Stimulated activated CD4-positive, alpha-beta T cell treated with anti-CD3 and anti-CD28 coated beads, Interleukin-1b, Interleukin-23, amount 100 ng/mL, for 24 hours (primary cell): ENCODE measurements around the gene BPIFB2.
"Not testable (repeated sequence)": the region's sequence is repeated elsewhere in the genome, so short reads cannot be mapped to it uniquely, and the experiment has no call there.

Experiments
- DNase-seq, 4 experiments: peaks; one replicate each; pipeline ENCODE4 v3.0.0-alpha.2; 2020; ENCODE audit warnings: low read depth in 4 of 4, low spot score in 1 of 4

BPIFB2 gene

DNA sequence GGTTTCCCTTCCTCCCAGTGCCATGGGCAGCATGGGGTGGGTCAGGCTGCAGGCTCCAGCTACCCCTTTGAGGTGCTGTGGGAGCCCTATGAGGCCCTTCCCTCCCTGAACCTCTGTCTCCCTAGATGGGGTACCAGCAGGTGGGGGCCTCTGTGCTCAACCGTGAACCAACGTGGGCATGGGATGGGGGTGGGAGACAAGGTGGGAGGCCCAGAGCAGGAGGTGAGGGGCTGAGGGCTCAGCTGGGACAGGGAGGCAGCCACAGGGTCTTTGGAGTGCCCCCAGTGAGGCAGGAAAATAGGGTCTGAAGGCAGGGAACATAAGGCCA is 36.6 kb upstream of the BPIFB2 start:
- no peak for DNase-seq

DNA sequence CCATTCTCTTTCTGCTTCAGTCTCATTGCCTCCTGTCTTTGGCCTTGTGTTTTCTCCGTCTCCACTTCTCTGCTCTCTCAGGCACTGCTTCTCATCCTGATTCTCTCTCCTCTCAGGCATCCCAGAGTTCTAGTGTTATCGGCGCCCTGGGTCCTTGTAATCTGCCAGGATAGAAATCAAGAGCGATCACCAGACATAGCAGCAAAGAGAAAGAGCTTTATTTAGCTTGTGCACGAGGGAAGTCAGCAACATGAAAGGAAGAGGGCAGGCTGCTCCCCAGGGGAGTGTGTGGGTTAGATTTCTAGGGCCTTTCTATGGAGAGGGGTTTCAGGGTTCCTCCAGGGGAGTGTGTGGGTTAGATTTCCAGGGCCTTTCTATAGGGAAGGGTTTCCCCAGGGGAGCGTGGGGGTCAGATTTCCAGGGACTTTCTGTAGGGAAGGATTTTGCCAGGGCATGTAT is 35.8 kb upstream of the BPIFB2 start:
- DNase-seq, result no peak

DNA sequence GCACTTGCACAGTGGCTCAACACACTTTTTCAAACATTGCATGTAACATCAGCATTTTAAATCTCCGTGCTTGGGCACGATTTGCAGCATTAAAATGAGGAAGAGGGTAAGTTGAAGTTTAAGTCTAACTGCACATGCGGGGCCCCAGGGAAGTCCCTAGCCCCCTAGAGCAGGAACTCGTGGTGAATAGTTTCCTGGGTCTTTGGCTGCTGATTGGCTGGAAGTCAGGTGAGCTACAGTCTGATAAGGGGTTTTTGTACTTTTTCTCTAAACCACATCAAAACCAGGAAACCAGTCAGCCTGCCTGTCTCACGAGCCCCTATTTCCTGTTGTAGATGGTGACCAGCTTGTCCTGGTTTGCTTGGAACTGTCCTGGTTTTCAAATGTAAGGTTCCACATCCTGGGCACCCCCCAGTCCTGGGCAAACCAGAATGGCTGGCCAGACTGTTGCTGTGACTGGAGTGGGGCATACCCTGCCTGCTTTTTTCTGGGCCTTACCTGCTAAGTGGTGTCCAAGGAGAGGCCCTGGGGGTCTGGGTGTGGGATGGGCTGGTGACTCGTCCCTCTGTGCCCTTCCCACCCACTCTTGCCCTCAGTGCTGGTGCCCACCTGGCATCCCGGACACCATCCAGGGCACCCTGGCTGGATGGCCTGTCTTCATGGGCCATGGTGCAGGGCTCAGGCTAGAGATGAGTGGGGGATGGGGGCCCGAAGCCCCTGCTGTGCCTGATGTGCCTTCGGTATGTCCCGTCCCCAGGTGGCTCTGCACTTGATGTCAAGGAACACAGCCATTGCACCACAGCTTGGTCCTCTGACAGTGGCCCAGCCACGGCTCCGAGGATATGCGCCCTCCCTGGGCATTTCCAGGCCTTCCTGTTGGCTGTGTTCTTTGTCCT is 35.1 kb upstream of the BPIFB2 start:
- peak; percentile 46 to 75 (median 57) for DNase-seq

DNA sequence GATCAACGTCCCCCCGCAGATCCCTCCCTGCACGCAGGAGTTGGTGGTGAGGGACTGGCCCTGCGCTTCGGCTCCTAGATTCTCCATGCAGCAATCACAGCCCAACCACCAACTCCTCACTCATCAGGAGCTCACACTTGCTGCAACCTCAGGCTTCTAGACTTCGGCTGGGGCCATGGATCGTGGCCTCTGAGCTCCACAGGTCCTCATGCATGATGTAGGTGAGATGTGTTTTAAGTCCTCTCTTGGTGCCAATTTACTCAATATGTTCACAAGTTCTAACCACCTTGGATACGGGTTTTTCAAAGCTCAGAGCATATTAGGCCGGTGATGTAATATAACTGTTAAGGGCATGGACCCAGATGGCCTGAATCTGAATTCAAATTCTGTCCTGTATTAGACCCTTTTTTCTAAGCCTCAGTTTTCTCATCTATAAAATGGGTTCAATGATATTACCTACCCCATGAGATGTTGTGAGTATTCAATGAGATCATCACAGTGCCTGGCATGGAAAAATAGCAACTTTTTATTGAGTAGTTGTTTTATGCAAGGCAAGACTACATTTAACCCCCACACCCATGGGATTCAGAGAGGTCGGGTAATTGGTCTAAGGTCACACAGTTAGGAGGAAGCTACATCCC is 34.3 kb upstream of the BPIFB2 start:
- DNase-seq, result no peak

DNA sequence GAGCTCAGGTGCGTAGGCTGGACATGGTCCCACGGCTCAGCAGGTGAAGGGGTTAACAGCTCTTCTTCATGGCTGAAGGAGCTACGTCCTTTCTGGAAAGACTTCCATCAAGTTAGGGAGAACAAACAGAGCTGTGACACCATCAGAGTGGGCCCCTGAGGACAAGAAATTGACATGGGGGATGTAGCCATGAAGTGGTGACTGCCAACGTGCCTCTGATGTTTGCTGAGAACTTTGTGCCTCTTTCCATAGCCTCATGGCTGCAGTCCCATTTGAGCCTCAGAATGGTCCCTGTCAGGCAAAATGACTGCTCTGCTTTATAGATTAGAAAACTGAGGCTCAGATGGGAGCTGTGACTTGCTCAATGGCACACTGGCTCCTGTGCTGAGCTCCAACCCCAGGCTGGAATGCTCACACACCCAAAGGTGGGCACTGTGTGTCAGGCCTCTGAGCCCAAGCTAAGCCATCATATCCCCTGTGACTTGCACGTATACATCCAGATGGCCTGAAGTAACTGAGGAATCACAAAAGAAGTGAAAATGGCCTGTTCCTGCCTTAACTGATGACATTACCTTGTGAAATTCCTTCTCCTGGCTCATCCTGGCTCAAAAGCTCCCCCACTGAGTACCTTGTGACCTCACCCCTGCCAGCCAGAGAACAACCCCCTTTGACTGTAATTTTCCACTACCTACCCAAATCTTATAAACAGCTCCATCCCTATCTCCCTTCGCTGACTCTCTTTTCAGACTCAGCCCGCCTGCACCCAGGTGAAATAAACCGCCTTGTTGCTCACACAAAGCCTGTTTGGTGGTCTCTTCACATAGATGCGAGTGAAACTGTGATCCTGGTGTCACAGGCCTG is 33.1 kb upstream of the BPIFB2 start:
- not testable (repeated sequence) for DNase-seq

DNA sequence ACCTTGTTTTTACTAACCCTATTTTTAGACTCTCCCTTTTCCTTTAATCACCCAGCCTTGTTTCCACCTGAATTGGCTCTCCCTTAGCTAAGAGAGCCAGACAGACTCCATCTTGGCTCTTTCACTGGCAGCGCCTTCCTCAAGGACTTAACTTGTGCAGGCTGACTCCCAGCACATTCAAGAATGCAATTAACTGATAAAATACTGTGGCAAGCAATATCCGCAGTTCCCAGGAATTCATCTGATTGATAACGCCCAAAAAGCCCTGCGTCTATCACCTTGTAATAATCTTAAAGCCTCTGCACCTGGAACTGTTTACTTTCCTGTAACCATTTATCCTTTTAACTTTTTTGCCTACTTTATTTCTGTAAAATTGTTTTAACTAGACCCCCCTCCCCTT is 32.4 kb upstream of the BPIFB2 start:
- DNase-seq, result not testable (repeated sequence)

DNA sequence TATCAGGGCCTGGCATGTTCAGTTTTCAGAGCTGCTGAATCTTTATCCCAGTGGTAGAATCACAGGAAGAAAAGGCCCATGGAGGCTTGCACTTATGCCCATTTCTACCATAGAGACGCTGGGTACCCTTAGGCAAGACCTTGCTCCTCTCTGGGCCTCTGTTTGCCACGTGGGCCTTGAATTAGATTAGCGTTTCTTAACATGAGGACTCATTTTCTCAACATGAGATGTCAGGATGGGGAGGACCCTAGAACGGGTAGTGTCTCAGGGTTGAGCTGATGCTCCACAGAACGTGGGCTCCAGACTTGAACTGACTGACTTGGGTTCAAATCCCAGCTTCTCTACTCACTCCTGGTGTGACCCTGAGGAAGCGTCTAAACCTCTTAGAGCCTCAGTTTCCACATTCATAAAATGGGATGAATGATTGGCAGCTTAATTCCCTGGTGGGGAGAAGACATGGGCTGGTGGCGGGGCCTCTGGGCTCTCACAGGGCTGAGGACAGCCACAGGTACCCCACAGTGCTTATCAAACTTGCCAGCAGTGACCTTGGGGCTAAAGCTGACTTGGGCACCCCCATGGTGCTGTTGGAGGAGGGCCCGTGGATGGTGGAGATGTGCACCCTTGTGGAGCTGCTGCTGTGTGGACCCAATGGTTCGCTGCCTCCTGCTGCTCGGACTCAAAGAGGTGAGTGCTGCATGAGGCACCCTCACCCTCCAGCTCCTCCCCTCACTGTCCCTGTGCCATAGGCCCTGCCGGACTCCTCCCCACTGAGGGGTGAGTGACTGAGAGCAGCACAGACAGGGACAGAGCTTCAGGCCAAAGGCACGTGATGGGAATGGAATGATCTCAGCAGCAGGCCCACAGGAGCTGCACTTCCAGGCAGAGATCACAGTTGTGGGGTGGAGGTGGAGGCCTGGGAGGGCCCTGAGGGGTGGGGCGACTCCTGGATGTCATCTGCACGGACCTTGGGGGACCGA is 31.5 kb upstream of the BPIFB2 start:
- DNase-seq, result no peak

DNA sequence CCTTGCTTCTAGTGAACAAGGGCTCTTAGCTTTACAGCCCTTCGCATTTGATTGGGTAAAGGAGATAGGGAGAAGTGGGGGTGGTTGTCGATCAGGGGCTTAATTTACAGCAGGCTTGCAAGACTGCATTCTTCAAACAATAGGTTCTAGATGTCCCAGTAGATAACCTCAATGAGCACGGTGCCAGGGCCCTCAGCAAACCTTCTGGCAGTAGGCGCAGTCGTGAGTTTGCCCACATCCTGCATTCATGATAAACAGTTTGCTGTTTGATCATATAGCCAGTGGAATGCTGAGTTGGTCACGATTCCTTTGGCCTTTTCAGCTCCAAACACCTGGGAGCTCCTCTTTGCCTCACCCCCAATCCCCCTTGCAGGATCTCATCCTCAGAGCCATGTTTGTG is 30.8 kb upstream of the BPIFB2 start:
- no peak for DNase-seq

DNA sequence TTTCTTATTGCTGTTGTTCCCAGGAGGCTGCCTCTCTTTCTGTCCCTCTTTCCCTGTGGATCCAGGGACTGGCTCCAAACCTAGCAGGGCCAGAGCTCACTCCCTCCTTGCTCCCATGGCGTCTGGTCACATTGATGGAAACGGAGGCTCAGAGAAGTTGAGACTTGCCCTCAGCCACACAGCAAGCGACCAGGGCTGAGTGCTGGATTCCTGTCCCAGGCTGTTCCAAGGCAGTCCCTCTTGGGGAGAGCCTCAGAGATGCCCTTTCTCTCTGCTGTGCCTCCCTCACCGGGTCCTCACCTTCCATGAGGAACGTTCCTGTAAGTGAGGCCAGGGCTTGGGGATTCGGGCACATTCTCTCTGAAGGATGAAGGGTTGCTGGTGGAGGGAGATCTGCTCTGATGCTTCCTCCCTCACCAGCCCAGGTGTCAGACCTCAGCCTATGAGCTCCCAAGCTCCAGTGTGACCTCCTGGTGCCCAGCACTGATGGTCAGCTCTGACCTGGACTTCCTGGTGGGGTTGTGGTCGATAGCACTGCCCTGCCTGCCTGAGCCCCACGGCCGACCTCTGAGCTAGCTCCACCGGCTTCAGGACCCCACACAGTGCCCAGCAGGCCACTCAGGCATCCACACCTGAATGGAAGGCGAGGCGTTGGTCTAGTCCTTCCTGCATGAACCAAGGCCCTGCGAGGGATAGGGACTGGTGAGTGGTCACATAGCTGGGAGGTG is 30.1 kb upstream of the BPIFB2 start:
- DNase-seq, result no peak

DNA sequence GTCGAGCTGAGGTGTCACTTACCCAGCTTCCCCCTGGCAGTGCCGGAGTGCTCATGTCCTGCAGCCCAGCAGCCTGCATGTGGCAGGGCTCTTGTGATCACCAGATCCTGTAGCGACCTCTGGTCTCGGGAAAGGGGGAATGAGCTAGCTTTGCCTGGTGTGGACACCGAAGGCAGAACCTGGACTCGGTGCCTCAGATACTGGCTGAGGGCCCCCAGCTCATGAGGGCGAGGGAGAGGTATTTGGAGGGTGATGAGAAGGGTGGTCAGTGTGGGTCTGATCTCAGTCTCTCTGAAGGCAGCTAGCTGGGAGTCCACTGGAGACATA is 29.5 kb upstream of the BPIFB2 start:
- DNase-seq, result no peak

DNA sequence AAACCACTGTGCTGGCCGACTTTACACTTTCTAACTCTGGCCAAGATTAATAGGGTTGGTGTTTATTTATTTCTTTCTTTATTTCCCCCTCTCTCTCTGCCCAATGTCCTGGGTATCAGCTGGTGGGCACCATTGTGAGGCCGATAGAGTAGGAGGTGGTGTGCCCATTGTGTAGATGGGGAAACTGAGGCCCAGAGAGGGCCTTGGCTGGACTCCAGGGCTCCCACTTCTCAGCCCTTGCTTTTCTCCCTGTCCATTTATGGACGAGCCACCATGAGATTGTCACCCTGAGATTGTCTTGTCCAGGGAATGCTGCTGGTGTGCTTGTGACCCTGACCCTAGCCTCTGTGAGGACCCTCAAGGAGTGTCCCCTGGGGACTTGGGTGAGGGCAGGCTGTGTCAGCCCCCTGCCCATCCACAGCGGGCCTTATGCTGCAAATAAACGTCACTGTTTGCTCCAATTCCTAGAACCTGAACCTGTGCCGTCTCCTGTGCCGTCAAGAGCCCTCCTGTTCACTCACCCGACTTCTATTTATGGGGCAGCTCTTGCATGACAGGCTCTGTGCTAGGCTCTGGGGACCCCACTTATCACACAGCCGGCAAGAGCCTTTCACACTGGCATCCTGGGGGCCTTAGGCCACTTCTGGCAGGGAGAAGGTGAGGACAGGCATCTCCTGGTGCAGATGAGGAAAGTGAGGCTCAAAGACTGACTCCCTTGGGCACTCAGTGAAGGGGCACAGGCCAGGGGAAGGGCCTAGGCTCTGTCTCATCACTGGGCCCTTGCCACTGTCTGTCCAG is 28.1 kb upstream of the BPIFB2 start:
- no peak for DNase-seq

DNA sequence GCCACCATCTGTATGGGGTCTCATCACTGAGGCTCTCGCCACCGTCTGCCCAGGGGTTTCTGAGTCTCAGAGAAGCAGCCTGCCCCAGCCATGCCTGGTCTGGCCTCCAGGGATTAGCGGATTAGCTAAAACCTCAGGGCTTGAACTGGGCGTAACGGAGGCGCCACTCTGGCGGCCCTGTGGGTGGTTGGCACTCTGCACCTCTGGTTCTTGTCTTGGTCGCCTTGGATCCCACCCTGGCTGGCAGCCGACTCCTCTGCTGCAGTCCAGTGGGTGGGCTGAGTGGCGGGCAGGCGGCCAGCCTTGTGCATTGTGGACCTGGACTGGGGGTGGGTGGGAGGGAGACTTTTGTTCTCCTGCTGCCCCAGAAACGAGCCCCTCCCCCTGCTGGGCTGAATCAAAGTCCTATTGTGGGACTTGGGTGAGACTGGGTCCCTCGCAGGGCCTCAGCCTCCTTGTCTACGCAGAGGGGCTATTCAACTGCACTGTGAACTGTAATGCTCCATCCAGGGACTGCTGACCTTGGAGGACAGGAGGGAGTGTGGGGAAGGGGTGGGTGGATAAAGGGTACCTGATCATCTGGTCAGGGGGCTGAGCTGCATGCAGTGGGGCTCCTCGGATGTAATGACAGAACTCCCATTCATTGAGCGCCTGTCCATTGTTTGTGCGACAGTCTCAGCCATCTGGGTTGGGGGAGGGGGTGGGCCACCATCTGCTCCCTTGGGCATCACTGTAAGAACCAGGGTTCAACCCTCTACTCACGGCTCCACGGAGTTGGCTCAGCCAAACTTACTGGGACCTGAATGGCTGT is 27.2 kb upstream of the BPIFB2 start:
- DNase-seq, result no peak

DNA sequence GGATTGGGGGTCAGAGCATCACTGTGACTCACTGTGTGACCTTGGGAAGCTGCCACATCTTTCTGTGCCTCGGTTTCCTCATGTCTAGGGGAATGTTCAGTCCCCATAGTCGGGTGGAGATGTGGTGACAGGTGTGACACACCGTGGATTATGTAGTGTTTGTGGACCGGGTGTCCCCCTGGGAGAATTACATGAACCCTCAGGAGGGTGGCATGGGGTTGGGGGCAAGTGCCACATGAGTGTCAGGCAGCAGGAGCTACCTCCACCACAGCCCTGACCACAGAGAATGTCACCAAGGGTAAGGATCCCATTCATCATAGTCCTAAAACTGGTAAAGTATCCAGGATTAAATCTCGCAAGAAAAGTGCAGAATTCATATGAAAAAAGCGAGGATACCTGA is 26.5 kb upstream of the BPIFB2 start:
- no peak for DNase-seq

DNA sequence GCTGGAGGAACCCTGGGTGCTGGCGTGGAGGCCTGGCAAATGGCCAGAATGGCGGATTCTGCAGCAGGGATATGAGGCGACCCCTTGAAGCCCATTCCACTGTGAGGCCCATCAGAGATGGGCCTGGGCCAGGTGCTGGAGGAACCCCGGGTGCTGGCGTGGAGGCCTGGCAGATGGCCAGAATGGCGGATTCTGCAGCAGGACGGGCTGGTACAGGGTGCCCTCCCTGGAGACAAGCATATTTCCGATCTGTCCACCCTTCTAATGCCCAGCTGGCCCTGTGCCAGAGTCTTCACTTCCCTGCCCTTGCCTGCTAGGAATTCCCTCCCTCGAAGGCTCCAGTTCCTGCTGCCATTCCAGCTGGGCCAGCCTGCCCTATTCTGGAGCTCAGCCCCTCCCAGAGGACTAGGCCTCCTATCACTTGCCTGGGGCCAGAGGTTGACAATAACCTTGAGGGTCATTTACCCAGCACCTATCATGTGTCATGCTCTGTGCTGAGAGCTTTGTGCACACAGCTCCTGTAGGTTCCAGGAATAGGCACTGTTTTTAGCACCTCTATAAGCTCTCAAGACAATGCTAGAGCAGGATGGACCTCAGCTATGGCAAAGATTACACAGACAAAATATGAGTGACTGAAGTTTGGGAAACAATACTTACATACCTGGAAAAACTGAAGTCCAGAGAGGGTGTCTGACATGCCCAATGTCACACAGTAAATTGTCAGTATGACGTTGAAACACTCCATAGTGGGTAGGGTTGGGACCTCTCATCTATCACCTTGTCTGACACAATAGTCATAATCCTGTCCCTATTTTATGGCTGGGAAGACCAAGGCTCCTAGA is 24.7 kb upstream of the BPIFB2 start:
- no peak for DNase-seq

DNA sequence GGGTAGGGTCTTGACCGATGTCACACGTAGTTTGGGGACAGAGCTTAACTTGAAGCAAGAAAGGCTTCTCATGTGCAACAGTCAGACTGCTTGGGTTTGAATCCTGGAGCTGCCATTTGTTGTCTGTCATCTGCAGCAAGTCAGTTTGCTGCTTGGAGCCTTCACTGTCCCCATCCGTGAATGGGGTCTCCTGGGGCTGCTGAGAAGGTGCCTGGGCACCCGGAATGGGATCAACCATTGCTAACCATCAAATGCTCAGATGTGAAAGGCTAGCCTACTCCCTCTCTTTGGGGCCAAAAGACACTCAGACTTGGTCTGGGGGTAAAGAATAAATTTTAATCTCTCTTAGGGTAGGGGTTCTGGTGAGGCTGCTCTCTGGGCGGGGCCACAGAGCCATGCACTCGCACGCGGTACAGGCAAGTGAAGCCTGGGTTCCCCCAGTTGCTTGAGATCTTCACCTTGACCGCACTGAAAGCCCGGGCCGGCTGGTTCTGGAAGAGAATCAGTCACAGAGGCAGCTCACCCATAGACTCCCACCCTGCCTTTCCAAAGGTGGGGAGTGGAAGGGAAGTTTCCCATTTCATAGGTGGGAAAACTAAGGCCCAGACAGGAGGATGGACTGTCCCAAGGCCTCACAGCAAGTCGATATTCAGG is 23.9 kb upstream of the BPIFB2 start:
- no peak for DNase-seq

DNA sequence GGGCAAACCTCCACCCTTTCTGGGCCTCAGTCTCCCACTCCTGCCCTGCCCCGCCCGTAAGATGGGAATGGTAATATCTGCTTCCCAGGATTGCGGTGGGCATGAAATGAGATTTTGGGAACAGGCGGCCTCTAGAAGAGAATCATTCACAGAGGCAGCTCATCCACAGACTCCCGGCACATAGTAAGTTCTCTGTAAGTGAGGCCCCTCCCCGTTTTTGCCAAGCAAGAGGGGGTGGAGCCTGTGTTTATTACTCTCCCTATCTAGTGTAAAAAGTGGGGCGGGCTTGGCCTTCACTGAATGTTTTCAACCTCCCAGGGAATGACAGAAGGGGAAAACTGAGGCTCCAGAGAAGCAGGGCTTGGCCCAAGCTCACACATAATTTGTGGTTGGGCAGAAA is 23.3 kb upstream of the BPIFB2 start:
- no peak for DNase-seq
